SU-DHL-6 (cell line): ENCODE measurements around the gene DNMT3A.

Experiments
- H2AFZ ChIP-seq: fragments of 200-600 bp; sonication (generic); 2 replicates; pipeline ENCODE4 v1.6.1; 2014; ENCODE audit warnings: low read depth, mild to moderate bottlenecking, moderate library complexity, mixed read lengths, antibody characterized with exemption, low read length; ENCODE audit not compliant: severe bottlenecking
- H3F3A ChIP-seq: fragments of 200-600 bp; shearing (Covaris generic); 2 replicates; pipeline ENCODE4 v1.6.0; 2016; ENCODE audit warnings: antibody characterized with exemption, mild to moderate bottlenecking; ENCODE audit not compliant: insufficient read depth
- H3K27ac ChIP-seq: fragments of 200-600 bp; sonication (generic); 2 replicates; pipeline ENCODE4 v1.5.1; 2016; ENCODE audit warnings: low read depth, mild to moderate bottlenecking, low read length, moderate library complexity, mixed read lengths
- H3K27me3 ChIP-seq: fragments of 200-600 bp; sonication (generic), shearing (Covaris generic); 2 replicates; pipeline ENCODE4 v1.6.0; 2014; ENCODE audit warnings: mild to moderate bottlenecking, low read length
- H3K36me3 ChIP-seq: fragments of 200-600 bp; sonication (generic); 2 replicates; pipeline ENCODE4 v1.6.1; 2014; ENCODE audit warnings: mild to moderate bottlenecking, low read length, mixed read lengths
- H3K4me2 ChIP-seq: fragments of 300-600, 200-600 bp; shearing (Covaris generic), sonication (generic); 2 replicates; pipeline ENCODE4 v1.6.0; 2014; ENCODE audit warnings: low read length, low read depth, mild to moderate bottlenecking; ENCODE audit not compliant: poor library complexity, severe bottlenecking
- H3K4me3 ChIP-seq: fragments of 200-600 bp; sonication (generic); 2 replicates; pipeline ENCODE4 v1.5.1; 2014; ENCODE audit warnings: antibody characterized with exemption, low read length, mild to moderate bottlenecking, mixed read lengths; ENCODE audit not compliant: insufficient read depth, poor library complexity, severe bottlenecking
- H3K79me2 ChIP-seq: fragments of 200-600 bp; sonication (generic); 2 replicates; pipeline ENCODE4 v1.6.1; 2014; ENCODE audit warnings: mild to moderate bottlenecking, low read length, moderate library complexity; ENCODE audit not compliant: insufficient read depth
- H3K9ac ChIP-seq: fragments of 200-600 bp; sonication (generic); 2 replicates; pipeline ENCODE4 v1.7.0; 2014; ENCODE audit warnings: mild to moderate bottlenecking, low read length
- H3K9me2 ChIP-seq: fragments of 200-600 bp; sonication (generic); replicated peaks from 2 replicates; pipeline ENCODE4 v1.6.1; 2014; ENCODE audit warnings: low read length; ENCODE audit not compliant: insufficient read depth
- H3K9me3 ChIP-seq: fragments of 200-600 bp; sonication (generic); 2 replicates; pipeline ENCODE4 v1.6.1; 2014; ENCODE audit warnings: low read length, mixed read lengths; ENCODE audit not compliant: insufficient read depth
- H4K20me1 ChIP-seq: fragments of 200-600 bp; sonication (generic); 2 replicates; pipeline ENCODE4 v1.6.1; 2014; ENCODE audit warnings: low read depth, mild to moderate bottlenecking, antibody characterized with exemption, low read length, moderate library complexity, mixed read lengths
- CTCF ChIP-seq: fragments of 200-600 bp; sonication (generic); IDR thresholded peaks from one replicate; pipeline ENCODE4 v1.5.1; 2017; ENCODE audit warnings: antibody characterized with exemption, mild to moderate bottlenecking, low read length, moderate library complexity; ENCODE audit not compliant: insufficient read depth, poor library complexity, severe bottlenecking
- EZH2phosphoT487 ChIP-seq: fragments of 200-600 bp; sonication (generic), shearing (Covaris generic); conservative IDR thresholded peaks from 2 replicates; pipeline ENCODE4 v1.6.1; 2018; ENCODE audit warnings: mild to moderate bottlenecking, antibody characterized with exemption, low read length, moderate library complexity, mixed read lengths

DNMT3A gene

GRCh38 chr2:25304321-25304720 lies 37.4 kb downstream of the DNMT3A start:
- no peaks in the 10 kb centered on the region for H3K27me3 ChIP-seq
- no peaks in the 10 kb centered on the region; the same call in 1 of the 2 replicates for H4K20me1 ChIP-seq
- H3K4me2 ChIP-seq = no peak overlapping the region
- H3K9ac ChIP-seq = no peak overlapping the region
- no peaks in the 10 kb centered on the region for H3K9me2 ChIP-seq
- no peak overlapping the region for H2AFZ ChIP-seq
- no peaks in the 10 kb centered on the region for H3K79me2 ChIP-seq
- no peaks in the 10 kb centered on the region for H3F3A ChIP-seq
- no peak overlapping the region for H3K27ac ChIP-seq
- H3K9me3 ChIP-seq = no peaks in the 10 kb centered on the region
- TF ChIP-seq EZH2phosphoT487 = no peak
- H3K36me3 ChIP-seq = no peaks in the 10 kb centered on the region
- no peak overlapping the region for H3K4me3 ChIP-seq

DNA sequence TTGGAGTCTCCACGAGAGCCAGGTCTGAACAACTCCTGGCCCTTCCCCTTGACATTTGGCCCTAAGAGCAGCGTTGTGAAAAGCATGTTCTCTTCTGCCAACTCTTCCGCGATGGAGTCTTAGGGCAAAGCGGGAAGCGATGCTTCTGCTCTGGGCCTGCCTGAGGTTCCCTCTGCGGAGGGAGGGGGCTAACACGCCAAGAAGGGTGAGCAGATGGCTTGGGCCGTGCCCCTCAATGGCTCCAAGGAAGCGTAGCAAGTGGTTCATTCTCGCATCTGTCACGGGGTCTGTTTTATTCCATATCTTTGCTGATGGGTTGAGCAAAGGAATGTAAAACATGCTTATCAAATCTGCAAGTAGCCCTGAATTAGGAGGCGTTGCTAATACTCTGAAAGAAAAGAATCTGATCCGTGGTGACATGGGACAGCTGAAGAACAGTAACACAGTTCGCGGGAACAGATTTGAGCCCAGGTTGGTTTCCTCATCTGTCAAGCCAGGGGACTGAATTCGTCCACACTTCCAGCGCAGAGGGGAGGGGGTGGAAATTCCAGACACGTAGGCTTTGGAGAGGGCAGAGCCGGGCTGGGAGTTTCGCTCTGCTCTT lies 38.0 kb downstream of the DNMT3A start:
- Histone ChIP-seq H4K20me1 (no peaks in the 10 kb centered on the region; the same call in 1 of the 2 replicates), H3K79me2 (no peaks in the 10 kb centered on the region), H3K9me2 (no peaks in the 10 kb centered on the region), H3K4me2 (no peak overlapping the region), H3K36me3 (no peaks in the 10 kb centered on the region), H3K9me3 (no peaks in the 10 kb centered on the region), H3K27me3 (no peaks in the 10 kb centered on the region), H3F3A (no peaks in the 10 kb centered on the region), H3K9ac (no peak overlapping the region), H2AFZ (no peak overlapping the region), H3K27ac (no peak overlapping the region), H3K4me3 (no peak overlapping the region)
- TF ChIP-seq EZH2phosphoT487 (no peak), CTCF (no peak)

GRCh38 chr2:25302758-25303375 lies 38.9 kb downstream of the DNMT3A start:
- Histone ChIP-seq H3K36me3 (no peaks in the 10 kb centered on the region), H3F3A (no peaks in the 10 kb centered on the region), H3K27ac (no peak overlapping the region), H3K4me2 (no peak overlapping the region), H3K79me2 (no peaks in the 10 kb centered on the region), H4K20me1 (no peaks in the 10 kb centered on the region; the same call in 1 of the 2 replicates), H3K4me3 (no peak overlapping the region), H3K9ac (no peak overlapping the region), H3K27me3 (no peaks in the 10 kb centered on the region), H3K9me2 (no peaks in the 10 kb centered on the region), H2AFZ (no peak overlapping the region), H3K9me3 (no peaks in the 10 kb centered on the region)
- TF ChIP-seq CTCF (no peak), EZH2phosphoT487 (no peak)
